HG02798 (cell line): Measurements from ENCODE around the gene CCDC188.

Experiments
- ATAC-seq: cut with Tn5 transposase; IDR thresholded peaks from one replicate; pipeline ENCODE4 v1.9.1; 2021; ENCODE audit warnings: mild to moderate bottlenecking; ENCODE audit not compliant: unreplicated experiment, poor library complexity

Gene CCDC188

GRCh38 chr22:20150381-20151275, at the start of gene CCDC188:
TSS of gene CCDC188 (minus strand) at chr22:20151055. CDS start at chr22:20150986, 69 bp downstream.
- ATAC-seq: no peak

- no peak for ATAC-seq
Observed at GRCh38 chr22:20199906-20200305, 49.1 kb upstream of the CCDC188 start.

GRCh38 chr22:20199413-20199842, 48.6 kb upstream of the CCDC188 start:
- no peak for ATAC-seq

DNA sequence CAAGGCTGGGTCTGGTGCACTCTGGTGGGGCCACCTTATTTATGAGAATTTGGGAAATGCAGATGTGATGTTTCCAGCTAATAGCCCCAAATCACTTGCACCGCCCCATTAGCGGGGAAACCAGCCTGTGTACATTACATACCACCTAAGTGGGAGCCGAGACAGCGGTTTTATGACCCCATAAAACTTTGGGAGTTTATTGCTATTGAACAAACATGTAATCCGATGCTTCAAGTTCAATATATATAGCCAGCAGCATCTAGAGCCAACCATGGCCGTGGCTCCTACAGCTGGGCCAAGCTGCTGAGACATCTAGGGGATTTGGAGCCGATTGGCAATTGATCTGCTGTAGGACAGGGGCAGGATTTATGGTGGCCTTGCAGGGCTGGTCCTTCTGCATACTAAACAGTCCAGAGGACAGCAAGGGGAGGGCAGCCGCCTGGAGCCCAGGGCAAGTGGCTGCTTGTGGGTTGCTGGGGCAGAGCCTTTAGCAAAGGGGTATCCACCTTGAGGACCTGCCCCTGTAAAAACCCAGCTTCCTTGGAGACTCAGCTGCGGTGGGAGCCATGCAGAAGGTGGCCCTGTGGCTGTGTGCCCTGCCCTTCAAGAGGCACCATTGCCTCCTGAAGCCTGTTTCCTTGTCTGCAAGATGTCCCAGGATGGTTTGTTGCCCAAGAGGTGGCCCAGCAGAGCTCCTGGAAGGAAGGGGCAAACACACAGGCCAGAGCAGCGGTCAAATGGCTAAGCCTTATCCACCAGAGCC, 47.9 kb upstream of the CCDC188 start:
- no peak for ATAC-seq

DNA sequence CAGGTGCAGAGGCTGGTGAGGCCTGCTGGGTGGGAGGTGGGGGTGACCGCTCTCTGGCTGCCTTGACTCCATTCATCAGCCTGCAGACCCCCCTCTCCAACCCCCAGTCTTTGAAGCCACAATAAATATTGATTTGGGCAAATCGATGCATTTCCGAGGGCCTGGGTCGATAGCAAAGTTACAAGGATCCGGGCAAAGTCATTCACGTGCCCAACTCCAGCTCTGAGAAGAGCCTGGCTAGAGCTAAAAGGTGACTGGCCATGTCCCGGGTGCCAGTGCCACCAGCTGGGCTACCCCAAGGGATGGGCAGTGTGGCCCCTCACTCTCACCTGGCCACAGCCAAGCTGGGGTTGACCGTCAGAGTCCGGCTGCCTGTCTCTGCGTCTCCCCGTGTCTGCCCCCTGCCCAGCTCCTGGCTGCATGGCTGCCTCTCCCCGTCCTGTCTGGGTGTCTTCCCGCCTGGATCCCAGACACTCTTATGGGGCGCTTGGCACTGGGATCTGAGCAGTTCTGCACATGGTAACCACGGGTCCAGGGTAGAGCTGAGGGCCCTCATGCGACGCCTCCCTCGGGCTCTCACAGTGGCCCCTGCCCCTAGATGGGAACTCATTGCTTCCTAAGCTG, 46.7 kb upstream of the CCDC188 start:
- no peak for ATAC-seq

- no peak for ATAC-seq
Observed at GRCh38 chr22:20196094-20196842, 45.4 kb upstream of the CCDC188 start.

- ATAC-seq: no peak
Observed at GRCh38 chr22:20194681-20195593, 44.1 kb upstream of the CCDC188 start.

DNA sequence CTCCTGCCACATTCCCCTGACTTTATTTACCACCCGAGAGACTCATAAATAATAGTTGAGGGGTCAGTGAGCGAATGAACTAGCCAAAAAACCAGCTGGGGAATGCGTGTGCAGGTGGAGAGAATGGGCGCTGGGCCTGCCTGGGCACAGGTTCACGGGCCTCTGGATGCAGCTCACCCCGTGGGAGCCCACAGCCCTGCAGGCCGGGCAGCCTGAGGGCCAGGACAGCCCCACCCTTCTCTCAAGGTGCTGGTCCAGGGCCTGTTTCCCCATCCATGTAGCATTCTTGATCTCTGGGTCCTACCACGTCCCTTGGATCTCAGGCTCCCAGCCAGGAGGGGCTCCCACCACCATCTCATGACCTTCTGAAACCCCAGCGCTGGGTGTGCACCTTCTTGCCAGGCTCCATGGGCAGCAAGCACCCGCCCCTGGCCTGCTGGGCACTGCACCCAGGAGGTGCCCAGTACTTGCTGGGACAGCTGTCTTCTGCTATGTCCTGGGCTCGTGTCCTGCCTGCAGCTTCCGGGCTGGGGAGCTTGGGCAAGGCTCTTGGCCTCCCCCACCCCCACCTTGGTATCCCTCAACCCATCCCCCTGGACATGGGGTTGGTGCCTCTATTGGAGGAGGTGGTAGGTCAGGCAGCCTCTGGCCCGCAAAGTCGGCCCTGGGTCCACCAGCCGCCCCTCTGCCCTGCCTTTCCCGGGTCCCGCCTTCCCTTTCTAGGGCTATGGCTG, 43.1 kb upstream of the CCDC188 start:
- ATAC-seq: no peak

- ATAC-seq: no peak
Observed at GRCh38 chr22:20192972-20193760, 42.3 kb upstream of the CCDC188 start.

GRCh38 chr22:20192293-20192971, 41.6 kb upstream of the CCDC188 start:
- no peak for ATAC-seq

DNA sequence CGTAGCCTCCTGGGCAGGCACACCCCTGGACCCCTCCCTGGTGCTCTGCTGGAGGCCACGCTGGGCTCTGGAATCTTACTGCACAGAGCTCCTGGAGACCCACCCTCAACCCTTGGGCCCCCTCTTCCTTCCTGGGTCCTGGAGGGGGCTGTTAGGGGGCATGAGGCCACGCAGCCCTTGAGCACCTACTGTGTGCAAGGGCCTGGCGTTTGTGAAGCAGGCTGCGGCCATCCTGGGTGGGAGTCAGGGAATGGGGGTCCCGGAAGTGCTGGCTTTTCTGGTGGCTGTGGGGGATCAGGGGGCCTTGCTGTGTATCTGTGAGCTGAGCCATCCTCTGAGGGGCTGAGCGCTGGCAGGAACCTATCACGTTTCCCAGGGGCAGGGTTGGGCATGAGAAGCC, 40.9 kb upstream of the CCDC188 start:
- no peak for ATAC-seq

- ATAC-seq: no peak
Observed at GRCh38 chr22:20191000-20191515, 40.2 kb upstream of the CCDC188 start.

DNA sequence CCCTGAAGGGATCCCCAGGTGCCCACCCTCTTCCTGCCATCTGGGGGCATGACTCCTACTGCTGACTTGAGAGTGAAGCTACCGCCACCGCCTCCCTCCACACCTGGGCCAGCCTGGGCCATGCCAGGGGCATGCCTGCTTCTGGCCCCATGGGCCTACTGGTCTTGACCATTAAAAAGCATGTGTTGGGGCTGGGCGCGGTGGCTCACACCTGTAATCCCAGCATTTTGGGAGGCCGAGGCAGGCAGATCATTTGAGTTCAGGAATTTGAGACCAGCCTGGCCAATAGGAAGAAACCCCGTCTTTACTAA, 37.7 kb upstream of the CCDC188 start:
- ATAC-seq: no peak

DNA sequence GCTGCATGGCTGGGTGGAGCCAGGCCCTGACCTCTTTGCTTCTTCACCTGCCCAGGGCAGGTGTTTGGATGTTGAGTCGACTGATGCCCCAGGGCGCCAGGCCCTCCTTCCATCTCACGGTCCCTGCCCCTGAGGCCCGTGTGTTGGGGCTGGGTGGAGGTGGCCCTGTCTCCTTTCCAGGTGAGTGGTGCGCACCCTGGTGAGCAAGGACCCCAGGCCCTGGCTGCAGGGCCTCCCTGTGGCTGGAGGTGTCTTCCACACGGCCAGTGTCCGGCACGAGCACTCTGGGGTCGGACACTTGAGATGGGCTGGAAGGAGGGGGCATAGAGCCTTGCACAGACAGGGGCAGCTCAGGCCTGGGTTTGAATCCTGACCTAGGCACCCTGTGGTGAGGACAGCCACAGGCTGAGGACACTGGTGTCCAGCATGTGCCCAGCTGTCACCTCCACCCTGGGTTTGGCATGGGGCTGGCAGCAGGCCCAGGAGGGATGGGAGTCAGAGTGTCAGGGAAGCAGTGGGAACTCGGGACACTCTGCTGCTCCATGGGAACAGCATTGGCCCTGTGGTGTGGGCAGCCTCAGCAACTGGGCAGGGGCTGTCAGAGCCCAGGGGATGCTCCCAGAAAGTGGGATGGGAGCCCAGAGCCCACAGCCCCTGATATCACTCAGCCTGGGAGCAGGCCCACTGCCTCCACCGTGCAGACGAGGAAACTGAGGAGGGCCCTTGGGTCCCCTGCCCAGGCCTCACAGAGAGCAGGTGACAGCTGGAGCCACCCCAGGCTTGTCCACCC, 37.1 kb upstream of the CCDC188 start:
- ATAC-seq: no peak

DNA sequence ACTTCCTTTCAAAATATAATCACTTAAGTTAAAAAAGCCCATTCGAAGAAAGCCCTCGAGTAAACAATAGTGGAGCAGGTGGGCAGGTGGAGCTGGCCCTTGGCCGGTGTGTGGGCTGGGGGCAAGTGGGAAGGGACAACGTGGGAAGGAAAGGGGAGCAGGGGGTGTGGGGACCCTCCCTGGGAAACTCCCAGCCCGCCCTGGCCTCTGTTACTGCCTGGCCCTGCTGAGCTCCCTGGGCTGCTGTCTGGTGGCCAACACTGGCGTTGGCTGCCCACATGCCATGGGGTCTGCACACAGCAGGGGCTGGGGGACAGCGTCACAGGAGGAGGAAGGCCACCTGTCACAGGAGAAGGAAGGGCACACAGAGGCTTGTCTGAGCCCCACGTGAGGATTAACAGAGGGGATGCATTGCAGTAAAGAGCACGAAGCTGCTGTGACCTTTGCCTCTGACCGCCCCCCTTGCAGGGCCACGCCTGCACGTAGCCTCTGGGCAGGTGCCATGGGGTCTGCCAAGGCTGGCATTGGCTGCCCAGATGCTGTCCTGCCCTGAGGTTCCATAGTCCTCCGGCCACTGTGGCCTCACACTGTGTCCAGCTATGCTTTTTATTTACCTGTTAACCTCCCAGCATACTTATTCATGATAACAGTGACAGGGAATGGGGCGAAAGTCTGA, 36.2 kb upstream of the CCDC188 start:
- ATAC-seq: no peak
